HG02970 (cell line): ENCODE results near the gene JUND.

ENCODE experiments used
- ATAC-seq: cut with Tn5 transposase; IDR thresholded peaks from one replicate; pipeline ENCODE4 v1.9.1; 2021; ENCODE audit warnings: mild to moderate bottlenecking, moderate library complexity, moderate number of reproducible peaks; ENCODE audit not compliant: unreplicated experiment, low FRiP score

JUND gene

DNA sequence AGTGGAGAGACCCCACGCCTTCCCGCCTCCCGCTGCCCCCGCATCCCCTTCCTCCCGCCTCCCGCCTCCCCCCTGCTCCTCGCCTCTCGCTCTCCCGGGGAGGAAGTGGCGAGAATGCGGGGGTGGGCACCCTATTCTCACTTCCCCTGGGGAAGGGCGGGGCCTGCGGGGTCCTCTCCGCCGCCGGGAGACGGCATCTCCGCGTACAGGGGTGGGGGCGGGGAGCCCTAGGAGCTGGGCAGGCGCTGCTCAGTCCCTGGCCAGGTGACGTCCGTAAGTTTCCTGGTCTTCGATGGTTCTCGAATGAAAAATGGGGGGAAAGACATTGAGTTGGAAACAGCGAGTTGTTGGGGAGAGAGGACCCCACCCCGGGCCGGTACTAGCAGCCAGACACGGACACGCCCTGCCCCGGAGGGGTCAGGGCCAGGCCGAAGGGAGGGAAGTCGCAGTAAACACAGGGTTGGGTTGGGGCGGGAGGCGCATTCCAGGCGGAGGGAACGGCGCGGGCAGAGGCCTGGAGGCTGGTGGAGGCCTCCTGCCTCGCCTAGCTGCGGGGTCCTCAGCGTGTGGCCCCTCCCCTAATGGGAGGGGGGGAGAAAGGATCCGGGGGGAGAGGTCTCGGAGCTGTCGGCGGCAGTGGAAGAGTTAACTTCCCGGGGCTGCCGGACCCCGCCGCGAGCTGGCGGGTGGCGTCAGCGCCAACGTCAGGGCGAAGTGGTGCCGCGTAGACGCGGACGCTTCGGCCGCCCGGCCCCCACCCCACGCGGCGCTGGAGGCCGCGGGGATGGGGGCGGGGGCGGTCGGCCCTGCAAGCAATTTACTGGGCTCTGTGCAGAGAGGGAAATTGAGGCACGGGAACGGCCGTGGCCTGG is 10.4 kb upstream of the JUND start:
- peak; percentile 40 for ATAC-seq

DNA sequence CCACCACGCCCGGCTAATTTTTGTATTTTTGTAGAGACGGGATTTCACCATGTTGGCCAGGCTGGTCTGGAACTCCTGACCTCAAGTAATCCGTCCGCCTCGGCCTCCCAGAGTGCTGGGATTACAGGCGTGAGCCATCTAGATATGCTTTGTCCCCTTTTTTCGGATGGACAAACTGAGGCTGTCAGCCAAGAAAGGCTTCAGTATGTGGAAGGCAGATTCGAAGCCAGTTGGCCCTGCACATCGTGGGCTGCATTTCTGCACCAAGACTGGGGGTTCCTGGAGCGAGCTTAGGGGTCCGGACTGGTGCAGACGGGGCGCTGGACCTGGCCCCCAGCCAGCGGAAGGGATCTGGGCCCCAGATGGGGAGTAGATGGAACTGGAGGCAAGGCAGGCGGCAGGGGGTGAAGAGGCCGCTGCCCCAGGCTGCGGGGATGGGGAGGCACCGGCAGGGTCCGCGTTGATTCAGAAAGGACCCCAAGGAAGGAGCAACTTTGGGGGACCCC is 9.7 kb upstream of the JUND start:
- no peak for ATAC-seq

DNA sequence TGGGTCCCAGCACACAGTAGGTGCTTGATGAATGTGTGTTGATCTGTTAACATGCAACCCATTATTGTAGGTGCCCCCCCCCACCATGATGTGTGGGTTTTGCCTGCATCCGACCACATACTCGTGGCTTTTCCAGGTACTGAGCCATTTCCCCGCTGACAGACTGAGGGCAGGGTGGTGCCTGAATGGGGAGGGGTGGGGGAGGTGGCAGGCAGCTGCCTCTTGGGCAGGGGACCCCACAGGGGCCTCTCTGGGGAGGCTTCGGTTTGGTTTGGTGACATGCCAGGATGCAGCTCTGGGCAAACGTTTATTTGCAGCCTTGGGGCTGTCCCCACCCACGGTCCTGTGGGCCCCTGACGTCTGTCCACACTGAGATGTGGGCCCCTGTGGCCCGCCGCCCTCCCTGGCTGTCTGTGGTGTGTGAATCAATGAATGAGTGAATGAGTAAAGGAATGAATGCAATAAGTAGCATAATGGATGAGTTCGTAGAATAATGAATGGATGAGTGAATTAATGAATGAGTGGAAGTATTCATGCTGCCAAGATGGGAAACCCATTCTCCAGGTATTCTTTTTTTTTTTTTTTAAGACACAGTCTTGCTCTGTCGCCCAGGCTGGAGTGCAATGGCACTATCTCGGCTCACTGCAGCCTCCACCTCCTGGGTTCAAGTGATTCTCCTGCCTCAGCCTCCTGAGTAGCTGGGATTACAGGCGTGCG is 9.0 kb upstream of the JUND start:
- ATAC-seq = no peak

DNA sequence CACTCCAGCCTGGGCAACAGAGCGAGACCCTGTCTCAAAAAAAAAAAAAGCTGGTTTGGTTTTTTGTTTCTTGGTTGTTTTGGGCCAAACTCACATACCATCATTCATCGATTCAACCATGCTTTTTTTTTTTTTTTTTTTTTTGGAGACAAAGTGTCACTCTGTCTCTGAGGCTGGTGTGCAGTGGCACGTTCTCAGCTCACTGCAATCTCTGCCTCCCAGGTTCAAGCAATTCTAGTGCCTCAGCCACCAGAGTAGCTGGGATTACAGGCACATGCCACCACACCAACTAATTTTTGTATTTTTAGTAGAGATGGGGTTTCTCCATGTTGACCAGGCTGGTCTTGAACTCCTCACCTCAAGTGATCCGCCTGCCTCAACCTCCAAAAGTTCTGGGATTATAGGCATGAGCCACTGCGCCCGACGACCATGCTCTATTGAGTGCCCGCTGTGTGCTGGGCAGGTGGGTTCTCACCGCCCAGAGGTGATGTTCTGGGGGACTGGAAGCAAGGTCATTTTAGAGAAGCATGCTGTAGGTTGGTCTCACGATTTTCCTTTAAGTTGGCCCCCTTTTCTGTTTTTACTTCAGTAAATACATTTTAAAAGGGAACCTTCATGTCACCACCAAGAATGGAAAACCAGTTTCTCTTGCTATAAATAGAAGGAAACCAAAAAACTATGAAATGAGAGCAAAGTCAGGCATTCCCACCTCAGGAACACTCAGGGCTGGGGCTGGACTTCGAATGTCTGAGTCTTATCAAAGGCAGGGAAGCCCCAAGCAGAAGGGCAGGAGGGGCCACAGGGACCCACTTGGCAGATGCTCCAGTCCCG is 8.3 kb upstream of the JUND start:
- ATAC-seq = no peak

DNA sequence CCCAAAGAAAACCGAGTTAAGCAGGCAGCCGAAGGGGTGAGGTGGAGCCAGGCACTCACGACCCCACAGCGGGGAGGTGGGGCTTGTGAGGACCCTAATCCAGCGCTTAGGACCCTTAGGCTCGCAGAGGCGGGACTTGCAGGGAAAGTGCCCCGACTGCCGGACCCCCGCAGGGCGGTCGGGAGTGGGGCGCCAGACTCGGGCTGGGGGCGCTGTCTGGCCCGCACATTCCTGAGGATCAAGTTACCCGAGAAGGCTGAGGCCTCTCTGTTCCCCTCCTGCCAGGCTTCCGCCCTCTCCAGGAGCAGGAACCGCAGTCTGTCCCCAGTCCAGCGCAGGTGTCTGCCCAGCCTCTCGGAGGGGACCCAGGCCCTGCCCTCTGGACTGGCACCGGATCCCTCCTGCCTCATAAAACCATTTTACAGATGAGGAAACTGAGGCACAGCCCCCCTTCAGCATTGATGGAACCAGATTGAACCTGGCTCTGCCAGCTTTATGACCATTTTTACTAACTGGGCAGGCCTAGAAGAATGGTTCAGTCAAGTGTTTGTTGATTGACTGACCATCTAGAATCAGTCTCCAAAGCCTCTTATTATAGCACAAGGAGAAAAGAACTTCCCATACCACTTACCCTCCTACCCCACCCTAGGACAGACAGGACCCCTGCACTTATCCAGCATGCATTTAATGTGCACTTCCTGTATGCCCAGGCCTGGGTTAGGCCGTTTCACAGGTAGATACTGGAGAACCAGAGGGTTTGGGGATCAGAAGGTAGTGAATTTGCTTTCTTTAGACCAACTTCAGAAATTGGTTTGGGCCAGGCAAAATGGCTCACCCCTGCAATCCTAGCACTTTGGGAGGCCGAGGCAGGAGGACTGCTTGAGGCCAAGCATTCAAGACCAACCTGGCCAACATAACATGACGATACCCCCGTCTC is 6.7 kb upstream of the JUND start:
- no peak for ATAC-seq

DNA sequence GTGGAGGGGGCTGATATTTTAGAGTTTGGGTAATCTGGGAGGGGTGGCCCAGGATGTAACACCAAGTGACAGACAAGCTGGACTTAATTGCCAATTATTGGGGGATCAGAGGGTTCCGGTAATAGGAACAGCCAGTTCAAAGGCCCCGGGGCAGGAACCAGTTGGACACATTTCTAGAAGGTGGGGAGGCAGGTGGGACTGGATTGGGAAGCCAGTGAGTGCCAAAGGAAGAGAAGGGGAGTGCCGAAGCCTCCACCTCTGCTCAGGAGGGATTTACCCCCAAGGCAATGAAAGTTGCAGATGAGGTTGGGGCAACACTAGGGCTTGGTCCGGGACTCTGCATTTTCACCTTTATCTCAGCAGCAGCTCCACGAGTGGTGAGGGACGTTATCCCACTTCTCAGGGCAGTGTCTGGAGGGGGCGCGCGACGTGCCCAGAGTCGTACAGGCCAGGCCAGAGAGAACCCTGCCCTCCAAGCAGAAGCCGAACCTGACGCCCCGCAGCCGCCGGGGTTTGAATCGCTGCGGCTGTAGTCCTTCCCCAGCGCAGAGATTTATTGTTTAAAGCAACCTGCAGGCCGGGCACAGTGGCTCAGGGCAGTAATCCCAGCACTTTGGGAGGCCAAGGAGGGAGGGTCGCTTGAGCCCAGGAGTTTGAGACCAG is 5.7 kb upstream of the JUND start:
- no peak for ATAC-seq

DNA sequence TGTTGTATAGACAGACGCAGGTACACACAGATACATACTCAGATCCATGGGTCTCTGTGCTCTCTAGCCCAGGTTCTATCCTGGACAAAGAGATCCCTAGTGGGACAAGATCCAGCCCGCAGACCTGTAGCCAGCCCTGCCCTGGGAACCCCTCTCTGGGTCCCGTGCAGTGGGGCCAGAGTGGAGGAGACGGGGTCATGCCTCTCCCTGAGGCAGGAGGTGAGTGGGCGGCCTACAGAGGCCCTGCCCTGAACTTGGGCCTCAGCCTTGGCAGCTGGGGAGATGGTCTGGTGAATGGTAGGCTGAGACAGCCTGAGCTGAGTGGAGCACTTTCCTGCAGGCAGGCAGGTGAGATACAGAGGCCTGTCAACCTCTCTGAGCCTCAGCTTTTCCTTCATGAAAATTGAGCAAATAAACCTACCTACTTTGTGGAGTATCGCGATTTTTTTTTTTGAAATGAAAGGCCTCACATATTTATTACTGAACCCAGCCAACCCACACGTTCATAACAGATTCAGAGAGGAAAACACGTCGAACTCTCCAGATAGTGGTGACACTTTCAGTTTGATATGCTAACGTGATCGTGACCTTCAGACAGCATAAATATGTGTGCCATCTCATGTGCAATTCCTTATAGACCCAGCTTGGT is 3.4 kb upstream of the JUND start:
- ATAC-seq = no peak

DNA sequence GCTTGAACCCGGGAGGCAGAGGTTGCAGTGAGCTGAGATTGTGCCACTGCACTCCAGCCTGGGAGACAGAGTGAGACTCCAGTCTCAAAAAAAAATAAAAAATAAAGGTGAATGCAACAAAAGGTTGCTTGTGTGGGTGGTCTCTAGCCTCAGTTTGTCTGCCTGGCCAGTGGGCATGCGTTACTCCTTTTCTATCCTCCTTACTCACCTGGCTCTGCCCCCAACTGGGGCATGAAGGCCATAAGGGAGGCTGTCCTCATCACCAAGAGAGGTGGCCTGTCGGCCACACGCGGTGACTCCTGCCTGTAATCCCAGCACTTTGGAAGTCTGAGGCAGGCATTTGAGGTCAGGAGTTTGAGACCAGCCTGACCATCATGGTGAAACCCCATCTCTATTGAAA is 1.9 kb upstream of the JUND start:
- ATAC-seq = no peak

DNA sequence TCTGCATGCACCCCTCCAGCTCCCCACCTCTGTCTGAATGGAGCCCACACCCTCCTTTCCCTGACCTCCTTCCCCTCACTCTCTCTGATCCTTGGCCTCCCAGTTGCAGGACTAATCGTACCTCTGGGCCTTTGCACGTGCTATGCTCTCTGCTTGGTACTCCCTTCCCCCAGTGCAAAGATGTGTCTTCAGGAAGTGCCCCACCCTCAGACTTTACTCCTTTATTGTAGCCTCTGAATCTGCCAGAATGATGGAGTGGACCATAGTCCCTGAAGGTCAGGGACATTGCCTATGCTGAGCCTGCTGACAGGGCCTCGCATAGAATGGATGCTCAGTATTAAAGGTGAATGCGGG is 1.3 kb upstream of the JUND start:
- ATAC-seq = no peak

DNA sequence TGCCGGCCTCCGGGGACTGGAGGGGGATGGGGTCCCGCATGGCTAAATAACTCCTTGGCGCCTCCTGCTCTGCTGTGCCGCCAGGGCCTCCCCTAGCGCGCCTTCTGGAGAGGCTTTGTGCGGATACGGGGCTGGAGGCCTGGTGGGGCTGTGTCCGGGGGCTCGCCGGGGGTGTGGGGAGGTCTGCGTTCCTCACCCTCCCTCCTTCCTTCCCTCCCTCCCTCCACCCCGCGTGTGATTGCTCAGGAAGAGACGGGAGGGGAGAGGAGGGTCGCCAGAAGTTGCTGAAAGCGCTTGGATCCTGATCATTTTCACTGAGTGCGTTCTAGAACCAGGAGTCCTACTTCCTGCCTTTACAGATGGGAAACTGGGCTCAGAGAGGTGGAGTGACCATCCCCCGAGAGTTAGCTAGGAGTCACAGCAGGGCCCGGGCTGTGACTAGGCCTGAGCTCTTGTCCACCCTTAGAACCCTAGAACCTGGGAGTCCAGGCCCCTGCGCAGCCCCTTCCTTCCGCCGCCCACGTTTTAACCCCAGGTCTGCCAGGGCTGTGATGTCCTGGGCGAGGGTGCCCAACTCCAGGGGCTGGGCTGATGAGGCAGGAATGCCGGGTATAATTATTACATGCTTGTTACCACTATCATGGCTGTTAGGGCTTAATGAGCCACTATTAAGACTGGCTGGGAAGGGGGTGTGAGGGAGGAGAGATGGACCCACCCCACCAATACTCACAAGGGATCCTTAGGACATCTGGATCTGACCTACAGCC is 782 bp upstream of the JUND start:
- ATAC-seq = no peak

DNA sequence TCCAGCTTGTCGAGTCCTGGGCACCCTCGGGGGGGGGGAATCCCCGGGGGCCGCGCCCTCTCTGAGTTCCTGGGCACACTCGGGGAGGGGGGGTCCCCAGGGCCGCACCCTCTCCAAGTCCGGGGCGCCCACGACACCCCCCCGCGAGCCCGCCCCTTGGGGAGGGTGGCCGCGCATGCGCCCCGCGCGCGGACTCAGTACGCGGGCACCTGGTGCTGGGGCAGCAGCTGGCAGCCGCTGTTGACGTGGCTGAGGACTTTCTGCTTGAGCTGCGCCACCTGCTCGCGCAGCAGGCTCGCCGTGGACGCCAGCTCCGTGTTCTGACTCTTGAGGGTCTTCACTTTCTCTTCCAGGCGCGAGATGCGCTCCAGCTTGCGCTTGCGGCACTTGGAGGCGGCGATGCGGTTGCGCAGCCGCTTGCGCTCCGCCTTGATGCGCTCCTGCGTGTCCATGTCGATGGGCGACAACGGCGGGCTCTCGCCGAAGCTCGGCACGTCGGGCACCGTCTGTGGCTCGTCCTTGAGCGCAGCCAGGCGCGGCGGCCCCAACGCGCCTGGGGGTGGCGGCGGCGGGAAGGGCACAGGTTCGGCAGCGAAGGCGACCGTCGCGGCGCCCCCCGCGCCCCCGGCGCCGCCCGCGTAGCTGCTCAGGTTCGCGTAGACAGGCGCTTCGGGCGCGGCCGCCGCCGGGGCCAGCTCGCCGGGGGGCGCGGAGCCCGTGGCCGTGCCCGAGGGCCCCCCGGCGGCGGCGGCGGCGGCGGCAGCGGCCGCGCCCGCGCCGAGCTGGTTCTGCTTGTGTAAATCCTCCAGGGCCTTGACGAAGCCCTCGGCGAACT is 958 bp downstream of the JUND start:
- ATAC-seq = peak; percentile 12

DNA sequence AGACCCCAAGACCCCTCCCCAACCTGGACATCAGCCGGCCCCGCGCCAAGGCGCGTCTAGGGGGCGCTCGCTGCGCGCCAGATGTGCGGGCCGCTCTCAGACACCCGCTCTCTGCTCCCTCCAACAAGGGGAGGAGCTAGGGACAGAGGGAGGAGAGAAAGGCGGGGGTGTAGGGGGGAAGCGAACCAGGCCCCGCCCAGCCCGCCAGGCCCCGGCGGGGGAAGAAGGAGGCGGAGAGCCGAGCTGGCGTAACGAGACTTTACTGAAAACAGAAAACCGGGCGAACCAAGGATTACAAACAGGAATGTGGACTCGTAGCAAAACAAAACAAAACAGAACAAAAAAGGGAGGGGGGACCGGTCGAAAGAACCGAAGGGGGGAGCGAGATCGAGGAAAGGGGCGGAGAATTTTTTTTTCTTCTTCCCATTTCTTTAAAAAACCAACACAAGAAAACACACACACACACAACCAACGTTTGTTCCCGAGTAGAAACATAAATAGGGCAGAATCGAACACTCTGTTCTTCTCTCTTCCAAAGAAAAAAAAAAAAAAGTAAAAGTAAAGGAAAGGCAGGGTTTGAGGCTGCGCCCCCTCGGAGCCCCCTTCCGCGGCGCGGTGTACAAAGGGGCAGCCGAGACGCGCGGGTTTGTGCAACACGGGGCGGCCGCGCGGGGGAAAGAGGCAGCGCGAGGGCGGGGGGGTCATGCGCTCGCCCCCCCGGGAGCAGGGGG is 1.7 kb downstream of the JUND start:
- no peak for ATAC-seq

DNA sequence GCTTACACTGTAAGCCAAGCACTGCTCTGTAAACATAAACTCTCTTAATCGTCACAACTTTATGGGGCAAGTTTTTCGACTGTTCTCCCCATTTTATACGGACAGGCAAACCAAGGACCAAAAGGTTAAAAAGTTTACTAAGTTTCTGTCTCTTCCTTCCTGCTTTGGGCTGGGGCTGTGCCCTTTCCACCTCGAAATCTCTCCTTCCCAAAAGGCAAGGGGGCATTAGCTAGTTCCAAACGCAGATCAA is 2.2 kb downstream of the JUND start:
- ATAC-seq = no peak

DNA sequence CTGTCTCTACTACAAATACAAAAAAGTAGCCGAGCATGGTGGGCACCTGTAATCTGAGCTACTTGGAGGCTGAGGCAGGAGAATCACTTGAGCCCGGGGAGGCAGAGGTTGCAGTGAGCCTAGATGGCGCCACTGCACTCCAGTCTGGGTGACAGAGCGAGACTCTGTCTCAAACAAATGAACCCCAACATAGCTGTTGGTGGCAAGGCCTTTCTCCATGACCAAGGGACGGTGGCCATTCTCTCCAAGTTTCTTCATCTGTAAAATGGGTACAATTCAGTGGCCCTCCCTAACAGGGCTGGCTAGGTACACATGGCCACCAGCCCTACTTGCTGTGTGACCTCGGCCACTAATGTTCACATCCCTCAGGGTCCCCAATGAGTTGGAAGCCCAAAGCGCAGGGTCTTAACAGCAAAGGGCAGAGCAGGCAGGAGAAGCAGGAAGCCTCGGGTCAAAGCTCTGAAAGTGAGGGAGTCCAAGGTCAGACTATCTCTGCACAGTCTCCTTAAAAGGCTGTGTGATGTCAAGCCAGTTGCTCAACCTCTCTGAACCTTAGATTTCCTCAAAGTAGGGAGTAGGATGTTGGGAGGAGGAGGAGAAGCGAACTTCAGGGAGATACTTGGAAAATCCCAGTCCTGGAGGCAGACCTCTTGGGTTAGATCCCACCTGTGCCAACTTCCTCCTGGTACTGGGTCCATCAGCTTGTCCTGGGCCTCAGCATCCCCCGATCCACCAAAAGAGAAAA is 2.7 kb downstream of the JUND start:
- no peak for ATAC-seq

DNA sequence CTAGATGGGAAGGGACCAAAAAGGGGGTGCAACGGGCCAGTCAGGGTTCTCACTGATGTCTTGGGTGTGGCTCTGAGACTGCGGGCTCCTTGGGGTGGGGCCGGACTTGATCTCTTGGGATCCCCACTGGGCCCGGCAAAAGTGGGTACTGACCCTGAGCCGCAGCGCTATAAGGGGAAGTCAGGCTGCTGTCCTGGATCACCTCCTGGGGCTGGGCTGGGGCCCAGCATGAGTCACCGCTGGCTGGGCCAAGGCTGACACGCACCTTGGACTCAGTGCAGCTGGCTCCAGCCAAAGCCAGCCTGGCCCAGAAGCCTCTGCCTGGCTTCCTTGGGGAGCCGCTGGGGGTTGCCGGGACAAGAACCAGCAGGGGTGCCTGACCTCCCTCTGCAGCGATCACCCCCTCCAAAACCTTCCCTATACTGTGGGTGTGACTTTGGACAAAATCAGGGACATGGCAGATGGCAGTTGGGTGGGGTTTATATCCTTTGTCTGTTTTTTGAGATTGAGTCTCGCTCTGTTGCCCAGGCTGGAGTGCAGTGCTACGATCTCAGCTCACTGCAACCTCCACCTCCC is 6.6 kb downstream of the JUND start:
- no peak for ATAC-seq

DNA sequence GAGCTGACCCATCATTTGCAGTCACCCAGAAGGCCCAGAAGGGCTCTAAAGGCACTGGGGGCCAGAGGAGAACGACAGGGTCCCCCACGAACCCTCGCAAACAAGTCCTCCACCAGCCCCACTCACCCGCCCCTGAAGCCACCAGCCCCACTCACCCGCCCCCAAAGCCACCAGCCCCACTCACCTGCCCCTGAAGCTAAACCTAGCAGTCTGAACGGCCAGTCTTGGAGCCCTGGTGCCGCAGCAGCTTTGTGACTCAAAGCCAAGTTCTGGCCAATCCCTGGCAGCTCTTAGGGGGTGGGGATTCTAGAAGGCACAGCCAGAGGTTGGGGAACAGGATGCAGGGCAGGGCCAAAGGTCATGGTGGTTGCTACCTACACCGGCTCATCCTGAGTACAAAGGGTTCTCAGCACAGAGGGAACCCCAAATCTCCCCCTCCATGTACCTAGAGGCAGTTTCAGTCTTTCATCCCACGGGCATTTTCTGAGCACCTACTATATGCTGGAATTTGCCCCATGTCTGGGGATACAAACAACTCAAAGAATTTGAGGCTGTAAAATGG is 7.1 kb downstream of the JUND start, which contains the start of gene IQCN:
TSS of gene IQCN (minus strand) at position 234 of the 562 bp plus-strand sequence. CDS start 4,974 bp downstream, outside the sequence.
- ATAC-seq = no peak
